Astrocyte of the hippocampus (primary cell): ENCODE measurements around the gene INSRR.

Experiments
- DNase-seq: peaks from one replicate; pipeline ENCODE4 v3.0.0; 2011; ENCODE audit warnings: low read depth, low spot score

The INSRR gene

GRCh38 chr1:156858959-156859522, at the start of gene INSRR:
Gene INSRR (minus strand): TSS chr1:156859117. CDS start chr1:156858621, 496 bp downstream.
- DNase-seq = no peak

GRCh38 chr1:156908541-156908940, 49.6 kb upstream of the INSRR start:
- no peak for DNase-seq

DNA sequence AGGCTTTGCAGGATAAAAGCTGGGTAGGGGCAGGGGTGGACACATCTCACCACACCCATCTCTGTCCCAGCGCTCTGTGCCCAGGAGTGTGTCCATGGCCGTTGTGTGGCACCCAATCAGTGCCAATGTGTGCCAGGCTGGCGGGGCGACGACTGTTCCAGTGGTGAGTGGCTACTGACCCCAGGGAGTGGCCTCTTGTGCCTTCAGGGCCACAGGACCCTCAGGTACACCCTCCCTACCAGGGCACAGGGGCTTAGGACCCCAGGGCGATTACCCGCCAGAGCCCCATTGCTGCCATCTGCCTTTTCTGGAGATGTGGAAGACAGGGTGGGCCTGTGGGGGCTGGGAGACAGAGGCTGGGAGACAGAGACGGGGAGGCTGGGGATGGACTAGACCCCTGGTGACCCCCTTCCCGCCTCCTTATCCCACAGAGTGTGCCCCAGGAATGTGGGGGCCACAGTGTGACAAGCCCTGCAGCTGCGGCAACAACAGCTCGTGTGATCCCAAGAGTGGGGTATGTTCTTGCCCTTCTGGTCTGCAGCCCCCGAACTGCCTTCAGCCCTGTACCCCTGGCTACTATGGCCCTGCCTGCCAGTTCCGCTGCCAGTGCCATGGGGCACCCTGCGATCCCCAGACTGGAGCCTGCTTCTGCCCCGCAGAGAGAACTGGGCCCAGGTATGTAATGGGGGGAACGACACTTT, 47.4 kb upstream of the INSRR start:
- DNase-seq = no peak

DNA sequence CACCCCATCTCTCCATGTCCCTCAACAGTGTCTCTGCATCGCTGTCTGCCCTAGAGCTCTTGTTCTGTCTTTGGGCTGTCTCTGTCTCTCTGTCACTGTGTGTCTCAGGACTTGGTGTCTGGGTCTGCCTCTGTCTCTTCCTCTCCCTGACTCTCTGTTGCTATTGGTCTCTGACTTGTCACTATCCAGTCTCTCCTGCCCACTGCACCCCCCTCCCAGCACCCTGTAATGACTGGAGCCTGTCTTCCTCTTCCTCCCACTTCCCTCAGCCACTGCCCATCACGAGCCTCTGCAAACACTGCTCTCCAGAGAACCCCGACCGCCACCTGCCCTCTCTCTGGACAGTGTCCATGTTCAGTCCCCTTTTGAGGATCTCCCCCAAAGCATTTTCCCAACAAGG, 46.7 kb upstream of the INSRR start:
- DNase-seq = no peak

DNA sequence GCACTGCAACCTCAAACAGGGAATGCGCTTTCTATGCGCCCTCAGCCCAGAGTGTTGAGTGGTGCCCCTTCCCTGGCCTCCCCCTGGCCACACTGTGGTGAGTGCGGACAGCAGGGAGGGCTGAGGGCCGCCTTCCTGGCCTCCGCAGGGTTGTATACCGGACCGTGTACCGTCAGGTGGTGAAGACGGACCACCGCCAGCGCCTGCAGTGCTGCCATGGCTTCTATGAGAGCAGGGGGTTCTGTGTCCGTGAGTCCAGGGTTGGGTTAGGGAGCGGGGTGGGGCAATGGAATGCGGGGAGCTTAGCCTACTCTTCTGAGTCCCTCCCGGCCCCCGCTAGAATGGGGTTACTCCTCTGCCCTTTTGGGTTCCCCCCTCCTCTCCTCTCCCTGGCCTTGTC, 46.3 kb upstream of the INSRR start:
- no peak for DNase-seq

DNA sequence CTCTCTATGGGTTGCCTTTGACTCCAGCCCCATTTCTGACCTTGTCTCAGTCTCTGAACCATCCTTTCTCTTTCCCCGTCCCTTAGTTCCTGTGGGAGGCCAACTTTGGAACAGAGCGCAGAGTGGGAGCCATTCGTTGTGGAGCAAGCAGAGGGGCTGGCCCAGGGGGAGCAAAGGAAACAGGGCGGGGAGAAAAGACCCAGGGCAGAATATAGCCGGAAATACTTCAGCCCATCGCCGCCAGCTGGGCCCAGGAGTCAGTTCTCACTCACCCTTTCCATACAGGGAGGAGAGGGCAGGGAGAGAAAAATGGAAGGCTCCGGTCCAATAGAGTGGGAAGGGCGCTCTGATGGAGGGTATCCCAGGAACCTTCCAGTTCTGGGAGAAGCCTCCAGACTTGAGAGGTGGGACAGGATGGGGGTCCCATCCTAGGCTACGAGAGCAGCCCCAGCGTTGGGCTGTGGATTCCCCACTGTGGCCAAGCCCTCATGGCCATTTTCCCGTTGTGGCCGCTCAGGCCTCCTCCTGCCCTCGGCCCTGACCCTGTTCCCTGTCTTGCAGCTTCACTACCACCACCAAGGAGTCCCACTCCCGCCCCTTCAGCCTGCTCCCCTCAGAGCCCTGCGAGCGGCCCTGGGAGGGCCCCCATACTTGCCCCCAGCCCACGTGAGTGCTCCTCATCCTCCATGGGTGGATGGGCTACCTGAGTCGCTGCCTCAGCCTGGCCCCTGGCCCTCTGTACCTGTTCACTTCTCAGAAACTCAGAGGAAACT, 45.5 kb upstream of the INSRR start:
- no peak for DNase-seq

DNA sequence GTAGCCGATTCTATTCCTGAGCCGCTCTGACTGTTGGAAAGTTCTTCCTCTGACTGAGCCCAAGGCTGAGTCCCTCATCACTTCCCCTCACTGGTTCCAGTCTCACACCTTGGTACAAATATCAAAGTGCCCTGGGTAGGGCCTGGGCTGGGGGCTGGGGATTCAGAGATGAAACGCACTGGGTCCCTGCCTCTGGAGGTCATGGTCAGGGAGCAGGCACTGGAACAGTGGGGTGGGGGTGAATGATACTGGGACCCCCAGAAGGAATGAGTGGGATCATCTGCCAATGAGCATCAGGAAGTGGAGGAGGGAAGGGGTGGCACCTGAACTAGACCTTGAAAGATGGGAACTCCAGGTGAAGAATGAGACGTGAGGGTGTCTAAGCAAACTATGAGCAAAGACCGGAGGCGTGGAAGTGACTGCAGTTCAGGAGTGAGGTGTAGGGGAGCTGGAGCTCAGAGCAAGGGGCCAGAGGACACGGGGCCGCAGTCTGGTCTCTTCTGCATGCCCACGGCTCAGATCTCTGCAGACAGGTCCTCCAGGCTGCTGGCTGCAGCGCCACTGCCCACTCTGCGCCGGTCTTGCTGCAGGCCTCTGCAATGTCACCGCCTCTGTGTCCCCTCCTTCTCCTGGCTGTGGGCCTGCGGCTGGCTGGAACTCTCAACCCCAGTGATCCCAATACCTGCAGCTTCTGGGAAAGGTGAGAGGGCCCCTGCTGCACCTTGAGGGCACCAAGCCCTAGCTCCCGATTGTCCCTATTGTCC, 44.6 kb upstream of the INSRR start:
- DNase-seq = no peak

DNA sequence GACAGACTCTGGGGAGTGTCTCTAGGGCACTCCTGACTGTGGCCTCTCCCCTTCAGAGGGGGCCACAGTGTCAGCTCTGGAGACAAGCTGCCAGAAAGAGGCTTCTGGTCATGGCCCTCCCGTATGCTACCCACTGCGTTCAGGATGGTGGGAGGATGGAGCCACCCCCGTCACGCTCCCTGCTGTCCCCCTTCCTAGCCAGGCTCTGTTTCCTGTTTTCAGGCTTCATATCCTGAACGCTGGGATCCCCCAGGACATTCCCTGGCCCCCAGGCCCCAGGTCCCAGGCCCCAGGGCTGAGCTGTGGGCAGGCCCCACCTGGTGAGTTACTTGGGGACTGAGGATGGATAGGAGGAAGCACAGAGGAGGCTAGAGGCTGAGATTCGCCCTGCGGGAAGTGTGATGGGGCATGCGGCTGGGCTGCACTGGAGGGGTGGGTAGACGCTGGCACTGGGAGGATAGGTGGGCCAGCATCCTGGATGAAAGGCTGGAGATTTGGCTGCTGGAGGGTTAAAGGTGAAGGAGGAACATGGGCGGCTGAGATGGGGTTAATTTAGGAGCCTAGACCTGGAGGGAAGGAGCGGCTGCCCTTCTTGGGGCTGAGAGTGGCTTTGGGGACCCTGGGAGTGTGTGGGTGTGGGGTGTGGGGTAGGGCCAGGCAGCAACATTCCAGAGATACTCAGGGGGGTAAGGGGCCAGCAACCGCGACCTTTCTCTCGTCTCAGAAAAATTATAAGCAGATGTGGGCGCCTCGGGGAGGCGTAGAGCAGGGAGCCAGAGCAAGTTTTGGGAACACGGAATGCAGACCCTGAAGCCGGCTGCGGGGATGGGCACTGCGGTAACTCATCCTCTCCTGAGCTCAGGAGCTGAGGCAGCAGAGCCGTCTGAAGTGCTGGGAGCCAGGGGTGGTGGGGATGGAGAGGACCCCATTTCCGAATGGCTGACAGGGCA, 43.3 kb upstream of the INSRR start:
- DNase-seq = no peak

DNA sequence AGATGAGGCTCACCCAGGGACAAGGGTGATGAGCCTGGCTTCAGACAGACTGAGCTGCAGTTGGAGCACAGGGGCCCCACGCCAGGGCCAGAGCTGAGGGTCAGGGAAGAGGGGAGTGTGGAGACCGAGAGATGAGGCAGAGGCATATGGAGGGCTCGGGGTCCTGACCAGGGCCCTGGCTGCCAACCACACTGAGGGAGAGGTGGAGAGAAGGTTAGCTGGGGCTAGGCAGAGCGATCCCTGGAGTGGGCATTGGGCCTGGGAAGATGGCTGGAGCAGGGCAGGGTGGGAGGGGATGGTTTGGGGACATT, 42.6 kb upstream of the INSRR start:
- DNase-seq = no peak

DNA sequence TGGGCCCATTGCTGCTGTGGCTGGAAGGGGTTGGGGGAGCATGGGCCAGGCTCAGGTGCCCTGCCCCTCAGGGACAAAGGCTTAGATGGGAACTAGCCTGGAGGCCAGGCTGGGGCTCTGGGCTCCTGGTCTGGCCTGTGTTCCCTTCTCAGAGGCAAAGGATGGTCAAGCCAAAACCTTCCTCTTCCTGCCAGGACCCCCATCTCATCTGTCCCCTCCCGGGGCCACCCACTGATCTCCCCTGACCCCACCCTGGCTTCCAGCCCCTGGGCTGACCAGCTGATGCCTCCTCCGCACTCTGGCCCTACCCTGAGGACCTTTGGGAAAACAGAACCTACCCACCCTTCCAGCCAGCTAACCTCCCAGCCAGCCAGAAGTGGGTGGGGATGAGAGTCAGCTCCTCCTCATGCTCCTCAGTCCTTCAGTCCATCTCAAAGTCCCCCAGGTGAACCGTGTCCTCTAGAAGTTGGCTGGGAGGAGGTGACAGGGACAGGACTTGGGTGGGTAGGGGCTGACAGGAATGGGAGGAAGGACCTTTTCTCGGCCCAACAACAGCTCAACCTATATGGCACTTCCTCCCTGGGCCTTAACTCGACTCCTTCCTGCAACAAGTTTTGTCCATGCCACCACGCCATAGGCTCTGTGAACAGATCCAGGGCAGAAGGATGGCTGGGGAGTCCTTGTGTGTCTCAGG, 42.1 kb upstream of the INSRR start:
- DNase-seq = no peak

- peak; percentile 90 for DNase-seq
These were observed 41.2 kb upstream of the INSRR start for GRCh38 chr1:156899956-156900718.

DNA sequence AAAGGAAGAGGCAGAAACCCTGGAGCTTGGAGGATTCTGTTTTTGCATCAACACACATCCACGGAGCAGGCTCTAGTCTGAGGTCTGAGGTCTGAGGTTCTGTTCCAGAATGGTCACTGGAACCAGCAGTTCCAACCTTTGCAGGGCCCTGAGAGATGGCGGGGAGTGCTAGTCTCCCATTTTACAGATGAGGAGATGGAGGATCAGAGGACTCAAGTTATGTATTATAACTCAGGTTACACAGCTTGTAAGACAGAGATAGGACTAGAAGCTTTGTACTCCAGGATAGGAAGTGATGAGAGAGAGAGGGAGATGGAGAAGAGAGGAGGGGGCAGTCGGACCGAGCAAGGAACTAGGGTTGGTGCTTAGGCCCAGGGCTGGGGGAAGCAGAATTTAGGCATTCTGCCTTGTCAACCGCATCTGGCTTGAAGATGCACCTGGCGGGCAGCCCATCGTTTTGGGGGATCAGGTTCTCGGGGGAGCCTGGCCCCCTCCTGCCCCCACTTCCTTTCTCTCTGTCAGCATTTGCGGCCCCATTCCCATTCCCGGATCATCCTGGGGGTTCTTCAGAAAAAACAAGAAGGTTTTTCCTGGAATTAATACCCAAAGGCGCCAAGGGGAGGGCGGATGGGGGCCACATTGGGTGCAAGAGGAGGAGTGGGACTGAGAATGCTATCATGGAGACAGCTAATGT, 40.2 kb upstream of the INSRR start:
- no peak for DNase-seq

GRCh38 chr1:156898161-156898566, 39.2 kb upstream of the INSRR start:
- peak; percentile 57 for DNase-seq

GRCh38 chr1:156897078-156897825, 38.3 kb upstream of the INSRR start:
- peak; percentile 77 for DNase-seq

- peak; percentile 95 for DNase-seq
These were observed 37.6 kb upstream of the INSRR start for GRCh38 chr1:156896490-156897033.

DNA sequence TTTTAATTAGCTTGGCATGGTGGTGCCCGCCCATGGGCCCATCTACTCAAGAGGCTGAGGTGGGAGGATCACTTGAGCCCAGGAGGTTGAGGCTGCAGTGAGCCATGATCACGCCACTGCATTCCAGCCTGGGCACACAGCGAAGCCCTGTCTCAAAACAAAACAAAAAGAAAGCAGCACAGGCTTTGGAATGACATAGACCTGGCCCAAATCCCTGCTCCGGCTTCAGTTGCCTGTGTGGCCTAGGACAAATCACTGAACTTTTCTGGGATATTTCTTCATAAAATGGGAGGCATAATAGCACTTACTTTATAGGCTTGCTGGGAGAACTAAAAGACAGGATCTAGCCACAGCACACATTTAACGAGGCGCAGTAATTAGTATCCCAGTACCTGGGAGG, 37.0 kb upstream of the INSRR start:
- peak; percentile 52 for DNase-seq

- DNase-seq = no peak
These were observed 36.5 kb upstream of the INSRR start for GRCh38 chr1:156895455-156895812.
